GM18868 (cell line): Measurements from ENCODE around the gene BICDL1.

Source experiments
- ATAC-seq: cut with Tn5 transposase; IDR thresholded peaks from one replicate; pipeline ENCODE4 v1.9.1; 2021; ENCODE audit warnings: mild to moderate bottlenecking, moderate library complexity; ENCODE audit not compliant: unreplicated experiment

BICDL1 gene

GRCh38 chr12:120096671-120097202 lies 107.7 kb downstream of the BICDL1 start:
- no peak for ATAC-seq

- no peak for ATAC-seq
These were observed 109.9 kb downstream of the BICDL1 start for GRCh38 chr12:120098756-120099470.

- no peak for ATAC-seq
These were observed 110.7 kb downstream of the BICDL1 start for GRCh38 chr12:120099738-120100137.

DNA sequence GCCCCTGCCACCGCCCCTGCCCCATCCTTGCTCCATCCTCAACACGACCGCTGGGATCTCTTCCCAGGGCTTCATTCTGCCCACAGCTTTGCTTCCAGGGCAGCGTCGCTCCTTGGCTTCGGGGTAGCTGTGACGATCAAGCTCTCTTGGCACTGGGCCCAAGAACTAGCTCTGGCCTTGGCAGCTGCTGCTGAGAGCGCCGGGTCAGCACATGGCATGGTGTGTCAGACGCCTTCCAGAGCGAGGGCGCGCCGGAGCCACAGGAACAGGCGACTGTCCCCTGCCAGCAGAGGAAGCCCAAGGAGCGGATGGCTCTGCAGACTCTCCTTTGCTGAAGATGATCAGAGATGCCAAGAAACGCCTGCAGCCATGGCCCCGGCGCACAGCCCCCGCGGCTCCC lies 111.6 kb downstream of the BICDL1 start:
- no peak for ATAC-seq

- ATAC-seq = no peak
These were observed 112.1 kb downstream of the BICDL1 start for GRCh38 chr12:120101182-120101581.

DNA sequence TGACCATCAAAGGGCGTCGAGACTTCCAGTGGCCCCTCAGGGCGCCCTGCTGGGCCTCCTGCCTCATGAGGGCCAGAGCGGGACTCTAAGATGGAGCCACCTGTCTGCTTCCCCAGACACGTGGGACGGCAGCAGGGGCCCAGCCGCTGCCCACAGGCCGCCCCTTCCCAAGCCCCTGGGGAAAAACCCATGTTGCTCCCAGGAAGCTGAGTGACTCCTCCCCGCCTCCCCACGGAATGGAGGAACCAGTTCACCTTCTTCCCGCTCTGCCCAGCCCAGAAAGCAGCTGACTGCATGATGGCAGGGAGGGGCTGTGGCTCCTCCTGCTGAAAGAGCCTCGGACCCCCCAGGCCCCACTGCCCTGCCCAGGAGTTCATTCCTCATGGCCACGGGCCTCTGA lies 112.6 kb downstream of the BICDL1 start:
- no peak for ATAC-seq

GRCh38 chr12:120102189-120103043 lies 113.4 kb downstream of the BICDL1 start:
- no peak for ATAC-seq

- no peak for ATAC-seq
These were observed 114.0 kb downstream of the BICDL1 start for GRCh38 chr12:120103044-120103338.

DNA sequence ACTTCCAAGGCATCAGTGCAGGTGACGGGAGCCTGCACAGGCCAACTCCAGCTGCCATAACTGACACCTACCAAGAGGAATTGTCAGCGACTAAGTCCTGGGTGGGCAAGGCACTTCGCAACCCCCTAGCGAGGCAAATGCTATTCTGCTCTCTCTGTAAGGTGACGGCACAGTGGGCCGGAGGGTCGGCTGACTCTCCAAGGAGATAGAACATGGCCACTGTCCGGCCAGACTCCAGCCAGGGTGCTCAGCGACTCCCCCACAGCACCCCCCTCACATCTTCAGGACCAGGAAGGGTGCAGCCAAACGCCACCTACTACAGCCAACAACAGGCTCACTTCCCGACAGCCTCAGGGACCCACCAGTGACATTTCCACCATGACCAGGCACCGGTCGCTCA lies 114.3 kb downstream of the BICDL1 start:
- ATAC-seq = no peak

DNA sequence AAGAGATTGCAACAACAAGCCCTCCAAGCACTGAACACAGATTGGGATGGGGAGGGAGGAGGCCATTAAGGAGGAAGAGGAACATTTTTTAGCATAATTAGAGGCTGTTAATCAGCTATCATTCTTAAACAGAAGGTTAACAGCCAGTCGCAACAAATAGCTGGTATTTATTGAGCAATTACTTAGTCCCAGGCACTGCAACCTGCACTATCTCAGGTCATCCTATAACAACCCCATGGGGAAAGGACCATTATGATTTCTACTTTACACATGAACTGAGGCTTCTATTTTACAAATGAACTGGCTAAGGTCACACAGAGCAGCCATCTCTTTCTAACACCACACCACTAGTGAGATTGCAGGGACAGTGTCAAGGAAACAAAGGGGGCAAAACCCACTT lies 117.1 kb downstream of the BICDL1 start:
- no peak for ATAC-seq

DNA sequence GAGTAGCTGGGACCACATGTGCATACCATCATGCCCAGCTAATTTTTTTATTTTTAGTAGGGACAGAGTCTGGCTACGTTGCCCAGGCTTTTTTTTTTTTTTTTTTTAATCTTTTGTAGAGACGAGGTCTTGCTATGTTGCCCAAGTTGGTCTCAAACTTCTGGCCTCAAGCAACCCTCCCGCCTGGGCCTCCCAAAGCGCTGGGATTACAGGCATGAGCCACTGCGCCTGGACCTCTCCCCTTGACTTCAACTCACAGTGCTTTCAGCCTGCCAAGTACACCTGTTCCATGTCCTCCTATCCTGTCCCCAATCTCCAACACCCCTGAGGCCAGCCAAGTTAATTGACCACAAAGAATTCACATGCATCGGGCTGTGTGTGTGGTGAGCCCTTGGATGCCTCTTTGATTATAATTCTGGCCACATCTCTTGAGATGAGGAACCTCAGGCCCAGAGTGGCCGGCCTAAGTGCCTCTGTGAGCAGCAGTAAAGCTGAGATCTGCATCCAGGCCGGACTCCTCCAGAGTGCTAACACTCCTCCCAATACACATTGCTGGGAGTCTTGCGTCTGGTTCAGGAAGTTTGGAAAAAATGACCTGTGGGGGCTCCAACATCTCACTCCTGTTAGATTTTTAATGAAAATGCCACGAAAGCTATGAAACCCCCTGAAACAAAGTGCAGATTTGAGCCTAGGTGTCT lies 120.7 kb downstream of the BICDL1 start:
- no peak for ATAC-seq

DNA sequence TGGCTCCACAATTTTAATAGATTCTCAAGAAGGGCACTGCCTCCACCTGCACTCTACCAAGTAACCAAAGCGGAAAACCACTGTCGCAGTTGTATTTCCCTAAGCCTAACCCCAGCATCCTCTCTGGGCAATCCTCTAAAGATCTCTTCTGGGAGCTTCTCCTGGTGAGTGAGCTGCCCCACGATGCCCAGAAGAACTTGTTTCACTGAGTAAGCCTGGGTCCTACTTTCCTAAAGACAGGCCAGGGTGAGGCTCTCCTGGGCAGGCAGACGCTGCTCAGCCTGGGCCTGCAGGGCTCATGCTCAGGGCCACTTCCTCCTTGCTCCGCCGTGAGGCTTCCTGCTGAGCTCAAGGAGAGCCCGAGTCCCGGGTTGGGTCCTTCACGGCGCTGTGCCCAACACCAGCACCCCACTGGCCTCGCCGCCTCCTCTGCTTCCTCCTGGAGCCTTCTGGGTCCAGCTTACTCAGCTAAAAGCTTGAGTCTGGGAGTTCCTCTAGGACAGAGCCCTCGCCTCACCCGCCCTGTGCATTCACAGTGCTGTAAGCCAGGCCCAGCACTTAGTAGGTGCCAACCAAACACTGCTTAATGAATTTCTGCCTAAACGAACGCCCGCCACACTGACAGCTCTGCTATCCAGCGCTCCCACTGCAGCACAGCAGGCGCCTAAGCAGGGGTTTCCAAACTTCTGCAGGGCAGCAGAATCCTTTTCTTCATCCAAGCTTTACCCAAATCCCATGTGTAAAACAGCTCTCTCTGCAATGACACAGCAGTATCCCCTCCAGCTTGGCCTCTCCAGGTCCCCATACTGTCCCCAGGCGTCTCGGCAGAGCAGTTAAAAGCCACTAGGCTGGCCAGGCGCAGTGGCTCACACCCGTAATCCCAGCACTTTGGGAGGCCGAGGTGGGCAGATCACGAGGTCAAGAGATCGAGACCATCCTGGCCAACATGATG lies 121.8 kb downstream of the BICDL1 start:
- peak; percentile 76 for ATAC-seq

DNA sequence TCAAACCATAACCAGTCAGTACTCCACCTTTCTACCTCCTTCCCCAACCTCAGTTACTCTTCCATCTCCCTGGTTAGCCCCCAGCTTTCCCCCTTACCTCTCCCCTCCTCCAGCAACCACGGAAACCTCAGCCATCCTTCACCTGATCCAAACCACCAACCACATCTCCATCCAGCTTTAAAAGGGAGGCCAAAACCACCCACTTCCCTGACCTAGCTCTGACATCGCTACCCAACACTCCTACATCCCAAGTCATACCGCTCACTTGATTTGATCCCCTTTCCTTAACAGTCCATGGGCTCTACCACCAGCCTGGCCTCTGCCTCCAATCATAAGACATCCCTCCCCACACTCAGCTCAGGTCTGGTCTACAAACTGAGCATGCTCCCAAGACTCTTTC lies 126.0 kb downstream of the BICDL1 start:
- ATAC-seq = no peak

GRCh38 chr12:120115692-120116440 lies 126.8 kb downstream of the BICDL1 start:
- ATAC-seq = no peak

- peak; percentile 8 for ATAC-seq
These were observed 127.4 kb downstream of the BICDL1 start, which contains the start of gene RAB35 for GRCh38 chr12:120116441-120116791. TSS of gene RAB35 (minus strand) at chr12:120116753. CDS start at chr12:120116650, 103 bp downstream.

- peak; percentile 38 for ATAC-seq
These were observed 128.0 kb downstream of the BICDL1 start for GRCh38 chr12:120116792-120117651.

GRCh38 chr12:120117961-120118320 lies 128.9 kb downstream of the BICDL1 start:
- no peak for ATAC-seq

GRCh38 chr12:120118321-120119061 lies 129.5 kb downstream of the BICDL1 start:
- ATAC-seq = no peak
